Right lobe of liver (tissue), 4 donors: ENCODE results near the gene PCSK9.

ENCODE experiments used
- POLR2A ChIP-seq: fragments of 450-650 bp; IDR thresholded peaks from one replicate; pipeline ENCODE4 v1.6.1; 2017; ENCODE audit warnings: antibody characterized with exemption, mild to moderate bottlenecking
- TF ChIP-seq, protein P1 (sequence below), 4 donors: fragments of 200-600 bp in 3 of 4; fragments of 450-650 bp in 1 of 4; IDR thresholded peaks; one replicate each; pipeline versions ENCODE4 v1.5.1 to v1.8.0; 2016 to 2022; ENCODE audit warnings: antibody characterized with exemption in 4 of 4, mild to moderate bottlenecking in 2 of 4
- donor health status: DM: no; HTN: no; CAD: no.
- donor health status: DM: no; HTN: no; CAD: no.
- donor health status: DM: no; HTN: yes; CAD: no.

DNA sequence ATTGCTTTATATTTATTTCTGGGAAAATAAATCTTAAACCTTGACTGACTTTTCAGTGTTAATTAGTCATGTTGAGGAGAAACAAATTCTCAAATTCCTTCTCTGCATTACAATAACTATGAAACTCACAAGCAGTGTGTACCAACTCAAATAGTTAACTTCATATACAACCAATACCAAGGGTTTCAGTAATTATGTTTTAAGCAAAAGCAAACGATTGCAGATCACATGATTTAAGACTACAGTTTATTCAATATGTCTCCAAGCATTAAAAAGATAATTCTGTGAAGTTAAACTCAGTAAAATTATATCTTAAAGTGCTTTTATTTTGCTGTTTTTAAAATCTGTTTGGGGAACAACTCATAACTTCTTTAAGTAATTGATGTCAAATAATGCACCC lies 28.6 kb downstream of the PCSK9 start:
- TF ChIP-seq, protein P1, sequence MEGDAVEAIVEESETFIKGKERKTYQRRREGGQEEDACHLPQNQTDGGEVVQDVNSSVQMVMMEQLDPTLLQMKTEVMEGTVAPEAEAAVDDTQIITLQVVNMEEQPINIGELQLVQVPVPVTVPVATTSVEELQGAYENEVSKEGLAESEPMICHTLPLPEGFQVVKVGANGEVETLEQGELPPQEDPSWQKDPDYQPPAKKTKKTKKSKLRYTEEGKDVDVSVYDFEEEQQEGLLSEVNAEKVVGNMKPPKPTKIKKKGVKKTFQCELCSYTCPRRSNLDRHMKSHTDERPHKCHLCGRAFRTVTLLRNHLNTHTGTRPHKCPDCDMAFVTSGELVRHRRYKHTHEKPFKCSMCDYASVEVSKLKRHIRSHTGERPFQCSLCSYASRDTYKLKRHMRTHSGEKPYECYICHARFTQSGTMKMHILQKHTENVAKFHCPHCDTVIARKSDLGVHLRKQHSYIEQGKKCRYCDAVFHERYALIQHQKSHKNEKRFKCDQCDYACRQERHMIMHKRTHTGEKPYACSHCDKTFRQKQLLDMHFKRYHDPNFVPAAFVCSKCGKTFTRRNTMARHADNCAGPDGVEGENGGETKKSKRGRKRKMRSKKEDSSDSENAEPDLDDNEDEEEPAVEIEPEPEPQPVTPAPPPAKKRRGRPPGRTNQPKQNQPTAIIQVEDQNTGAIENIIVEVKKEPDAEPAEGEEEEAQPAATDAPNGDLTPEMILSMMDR (IDR thresholded peaks at IDR 0.05): no peak
- TF ChIP-seq POLR2A: no peak
